Measurements from ENCODE around the gene TYSND1. TPM values are rescaled to one million over a fixed set of nuclear protein-coding genes. Genes with fewer than 3 reads are reported as not detected.
"Not testable (repeated sequence)": the region's sequence is repeated elsewhere in the genome, so short reads cannot be mapped to it uniquely, and the experiment has no call there.

Gene TYSND1
- total RNA-seq, 1 donor, result 9.7 TPM

DNA sequence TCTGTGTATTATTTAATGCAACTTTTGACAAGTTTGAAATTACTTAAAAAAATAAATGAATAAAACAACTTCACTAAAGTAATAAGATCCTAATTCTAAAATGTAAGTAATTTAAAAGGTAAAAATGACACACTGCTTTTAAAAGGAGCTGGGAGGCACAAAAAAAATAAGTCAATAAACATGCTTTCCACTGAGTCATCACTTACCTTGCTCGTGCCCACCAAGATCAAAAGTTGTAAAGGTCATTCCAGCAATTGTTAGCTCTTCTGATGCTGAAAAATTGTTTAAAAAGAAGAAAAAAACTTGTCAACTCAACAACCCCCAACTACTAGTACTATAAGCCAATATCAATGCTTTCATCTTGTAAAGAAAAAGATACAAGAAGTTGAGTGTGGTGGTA is 14.3 kb upstream of the TYSND1 start:
- TF ChIP-seq, protein P1, sequence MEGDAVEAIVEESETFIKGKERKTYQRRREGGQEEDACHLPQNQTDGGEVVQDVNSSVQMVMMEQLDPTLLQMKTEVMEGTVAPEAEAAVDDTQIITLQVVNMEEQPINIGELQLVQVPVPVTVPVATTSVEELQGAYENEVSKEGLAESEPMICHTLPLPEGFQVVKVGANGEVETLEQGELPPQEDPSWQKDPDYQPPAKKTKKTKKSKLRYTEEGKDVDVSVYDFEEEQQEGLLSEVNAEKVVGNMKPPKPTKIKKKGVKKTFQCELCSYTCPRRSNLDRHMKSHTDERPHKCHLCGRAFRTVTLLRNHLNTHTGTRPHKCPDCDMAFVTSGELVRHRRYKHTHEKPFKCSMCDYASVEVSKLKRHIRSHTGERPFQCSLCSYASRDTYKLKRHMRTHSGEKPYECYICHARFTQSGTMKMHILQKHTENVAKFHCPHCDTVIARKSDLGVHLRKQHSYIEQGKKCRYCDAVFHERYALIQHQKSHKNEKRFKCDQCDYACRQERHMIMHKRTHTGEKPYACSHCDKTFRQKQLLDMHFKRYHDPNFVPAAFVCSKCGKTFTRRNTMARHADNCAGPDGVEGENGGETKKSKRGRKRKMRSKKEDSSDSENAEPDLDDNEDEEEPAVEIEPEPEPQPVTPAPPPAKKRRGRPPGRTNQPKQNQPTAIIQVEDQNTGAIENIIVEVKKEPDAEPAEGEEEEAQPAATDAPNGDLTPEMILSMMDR (IDR thresholded peaks at IDR 0.05; ENCODE audit: insufficient read depth, low read length), result no peak
- no peak for DNase-seq (ENCODE audit: low read depth)
- no peak overlapping the region for H3K4me3 ChIP-seq (ENCODE audit: low read depth, low read length)

DNA sequence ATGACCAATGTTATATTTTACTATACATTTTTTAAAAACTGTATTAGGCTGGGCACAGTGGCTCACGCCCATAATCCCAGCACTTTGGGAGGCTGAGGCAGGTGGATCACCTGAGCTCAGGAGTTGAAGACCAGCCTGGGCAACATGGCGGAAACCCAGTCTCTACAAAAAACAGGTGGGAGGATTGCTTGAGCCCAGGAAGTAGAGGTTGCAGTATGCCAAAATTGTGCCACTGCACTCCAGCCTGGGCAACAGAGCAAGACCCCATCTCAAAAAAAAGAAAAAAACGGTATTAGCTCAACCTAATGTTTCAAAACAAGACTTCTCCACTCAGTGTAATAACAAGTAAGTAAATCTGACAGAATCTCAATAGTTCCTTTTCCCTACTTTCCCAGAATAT is 12.9 kb upstream of the TYSND1 start:
- not testable (repeated sequence) for H3K4me3 ChIP-seq (ENCODE audit: low read depth, low read length); DNase-seq (ENCODE audit: low read depth)

DNA sequence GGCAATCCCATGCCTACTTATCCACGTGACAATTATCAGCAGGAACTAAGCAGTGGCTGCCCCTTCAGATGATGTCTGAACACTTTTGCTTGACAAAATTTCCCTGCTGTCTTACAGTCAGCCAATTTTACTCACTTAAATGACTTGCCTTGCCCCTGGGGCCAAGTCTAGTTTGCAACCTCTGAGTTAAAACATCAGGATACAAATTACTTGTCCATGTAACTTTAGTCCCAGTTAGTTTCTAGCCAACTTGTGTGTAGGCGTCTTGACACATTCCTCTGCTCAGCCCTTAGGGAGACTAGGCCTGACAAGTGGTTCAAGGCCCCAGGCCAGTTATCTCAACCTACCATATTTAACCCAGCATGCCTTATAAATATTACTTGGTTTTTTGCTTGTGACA is 11.6 kb upstream of the TYSND1 start:
- DNase-seq (ENCODE audit: low read depth), result peak; percentile 42
- no peak overlapping the region for H3K4me3 ChIP-seq (ENCODE audit: low read depth, low read length)
- TF ChIP-seq, protein P1 (IDR thresholded peaks at IDR 0.05; ENCODE audit: insufficient read depth, low read length), result no peak

DNA sequence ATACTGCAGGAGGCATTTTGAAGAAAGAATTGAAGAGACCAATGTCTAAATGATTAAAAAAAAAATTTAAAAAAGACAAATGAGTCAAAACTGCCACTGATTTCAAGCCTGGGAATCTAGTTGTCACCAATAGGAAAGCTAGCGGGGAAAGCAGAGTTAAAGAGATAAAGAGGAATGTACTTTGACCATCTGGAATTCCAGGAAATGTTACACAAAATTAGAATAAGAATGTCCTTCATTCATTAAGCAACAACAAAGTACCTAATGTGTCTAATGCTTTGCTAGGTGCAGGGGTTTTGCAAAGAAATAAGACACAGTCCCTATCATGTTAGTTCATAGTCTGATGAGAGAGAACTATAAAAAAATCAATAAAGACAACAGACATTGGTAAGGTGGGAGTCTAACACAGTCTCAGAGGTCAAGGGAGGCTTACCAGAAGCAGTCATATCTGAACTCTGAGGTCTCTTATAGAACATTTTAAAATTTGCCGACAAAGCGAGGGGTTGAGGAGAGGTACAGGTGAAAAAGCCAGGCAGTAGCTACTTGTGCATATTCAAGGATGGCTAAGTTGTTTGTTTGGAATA is 8.8 kb upstream of the TYSND1 start:
- DNase-seq (ENCODE audit: low read depth), result no peak
- no peak overlapping the region for H3K4me3 ChIP-seq (ENCODE audit: low read depth, low read length)
- TF ChIP-seq, protein P1 (IDR thresholded peaks at IDR 0.05; ENCODE audit: insufficient read depth, low read length), result no peak

DNA sequence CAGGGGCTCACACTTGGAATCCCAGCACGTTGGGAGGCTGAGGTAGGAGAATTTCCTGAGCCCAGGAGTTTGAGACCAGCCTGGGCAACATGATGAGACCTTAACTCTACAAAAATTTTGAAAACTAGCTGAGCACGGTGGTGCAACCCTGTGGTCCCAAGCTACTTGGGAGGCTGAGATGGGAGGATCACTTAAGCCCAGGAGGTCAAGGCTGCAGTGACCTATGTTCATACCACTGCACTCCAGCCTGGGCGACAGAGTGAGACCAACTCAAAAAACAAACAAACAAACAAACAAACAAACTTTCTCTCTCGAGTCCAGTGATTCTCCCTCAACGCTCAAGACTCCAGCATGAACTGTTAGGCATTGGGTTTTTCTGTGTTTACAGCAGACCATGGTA is 2.0 kb upstream of the TYSND1 start:
- no peak for DNase-seq (ENCODE audit: low read depth)
- TF ChIP-seq, protein P1 (IDR thresholded peaks at IDR 0.05; ENCODE audit: insufficient read depth, low read length), result no peak
- H3K4me3 ChIP-seq (ENCODE audit: low read depth, low read length), result no peak overlapping the region

DNA sequence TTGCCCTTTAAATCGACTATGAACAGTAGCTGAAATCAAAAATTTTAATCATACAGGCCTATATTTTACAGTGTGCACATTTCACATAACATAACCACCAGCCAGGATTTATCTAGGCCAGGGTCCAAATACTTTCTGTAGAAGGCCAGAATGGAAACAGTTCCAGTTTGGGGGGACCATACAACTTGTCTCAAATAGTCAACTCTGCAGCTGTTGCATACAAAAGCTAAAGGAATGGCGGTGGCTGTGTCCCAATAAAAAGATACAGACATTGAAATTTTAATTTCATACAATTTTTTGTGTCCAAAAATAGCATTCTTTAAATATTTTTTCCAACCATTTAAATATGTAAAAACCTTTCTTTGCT is 742 bp upstream of the TYSND1 start:
- peak overlapping the region; percentile 28 for H3K4me3 ChIP-seq (ENCODE audit: low read depth, low read length)
- TF ChIP-seq, protein P1 (IDR thresholded peaks at IDR 0.05; ENCODE audit: insufficient read depth, low read length), result no peak
- no peak for DNase-seq (ENCODE audit: low read depth)

DNA sequence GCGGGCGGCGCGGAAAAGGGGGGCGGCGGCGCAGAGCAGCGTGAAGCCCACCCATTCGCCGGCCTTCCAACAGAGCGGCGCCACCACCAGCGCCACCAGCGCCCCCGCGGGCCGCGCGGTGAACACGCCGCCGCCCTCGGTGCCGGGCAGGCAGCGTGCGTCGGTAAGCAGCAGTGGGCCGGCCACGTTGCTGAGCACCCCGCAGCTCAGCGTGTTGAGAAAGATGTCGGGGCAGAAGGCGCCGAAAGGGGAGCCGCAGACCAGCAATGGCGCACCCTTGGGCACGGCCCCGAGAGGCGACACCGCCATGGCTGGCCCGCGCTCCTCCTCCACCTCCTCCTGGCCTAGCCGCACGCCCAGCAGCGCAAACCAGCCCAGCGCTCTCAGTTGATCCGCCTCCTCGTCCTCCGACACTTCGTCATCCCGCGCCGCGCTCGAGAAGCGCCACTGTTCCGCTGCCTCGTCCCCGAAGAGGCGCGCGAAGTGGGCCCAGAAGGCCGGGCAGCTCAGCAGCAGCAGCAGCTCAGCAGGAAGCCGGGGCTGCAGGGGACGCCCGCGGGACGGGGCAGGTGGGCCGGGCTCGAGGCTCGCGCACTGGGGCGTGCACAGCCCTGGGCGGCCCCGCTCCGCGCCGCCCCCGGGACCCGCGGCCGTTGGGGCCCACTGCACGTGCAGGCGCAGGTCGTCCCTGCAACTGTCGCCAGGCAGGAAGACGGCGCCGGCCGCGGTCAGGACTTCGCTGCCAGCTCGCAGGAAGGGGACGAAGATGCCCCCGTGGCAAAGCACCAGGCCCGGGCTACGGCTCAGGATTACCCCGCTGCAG is 623 bp downstream of the TYSND1 start:
- peak overlapping the region; percentile 76 for H3K4me3 ChIP-seq (ENCODE audit: low read depth, low read length)
- peak; percentile 50 for DNase-seq (ENCODE audit: low read depth)
- TF ChIP-seq, protein P1 (IDR thresholded peaks at IDR 0.05; ENCODE audit: insufficient read depth, low read length), result no peak

All from fibroblast of the aortic adventitia (primary cell).